ENCODE measurements around the gene PIGV. TPM values are rescaled to one million over a fixed set of nuclear protein-coding genes. Genes with fewer than 3 reads are reported as not detected.
A peak's percentile ranks its signal among the peaks of the same experiment; 100 is the strongest.

PIGV gene
- total RNA-seq, result 1 to 10 TPM; 6.3 to 7.9 TPM
- long read RNA-seq, donor 1, partial matches to known transcripts, result 0 of 3 reads
- long read RNA-seq, donor 1, other reads (novel, unspliced or antisense), result 3 of 3 reads
- long read RNA-seq, donor 2, partial matches to known transcripts, result 2 of 29 reads
- long read RNA-seq, donor 2, other reads (novel, unspliced or antisense), result 21 of 29 reads

DNA sequence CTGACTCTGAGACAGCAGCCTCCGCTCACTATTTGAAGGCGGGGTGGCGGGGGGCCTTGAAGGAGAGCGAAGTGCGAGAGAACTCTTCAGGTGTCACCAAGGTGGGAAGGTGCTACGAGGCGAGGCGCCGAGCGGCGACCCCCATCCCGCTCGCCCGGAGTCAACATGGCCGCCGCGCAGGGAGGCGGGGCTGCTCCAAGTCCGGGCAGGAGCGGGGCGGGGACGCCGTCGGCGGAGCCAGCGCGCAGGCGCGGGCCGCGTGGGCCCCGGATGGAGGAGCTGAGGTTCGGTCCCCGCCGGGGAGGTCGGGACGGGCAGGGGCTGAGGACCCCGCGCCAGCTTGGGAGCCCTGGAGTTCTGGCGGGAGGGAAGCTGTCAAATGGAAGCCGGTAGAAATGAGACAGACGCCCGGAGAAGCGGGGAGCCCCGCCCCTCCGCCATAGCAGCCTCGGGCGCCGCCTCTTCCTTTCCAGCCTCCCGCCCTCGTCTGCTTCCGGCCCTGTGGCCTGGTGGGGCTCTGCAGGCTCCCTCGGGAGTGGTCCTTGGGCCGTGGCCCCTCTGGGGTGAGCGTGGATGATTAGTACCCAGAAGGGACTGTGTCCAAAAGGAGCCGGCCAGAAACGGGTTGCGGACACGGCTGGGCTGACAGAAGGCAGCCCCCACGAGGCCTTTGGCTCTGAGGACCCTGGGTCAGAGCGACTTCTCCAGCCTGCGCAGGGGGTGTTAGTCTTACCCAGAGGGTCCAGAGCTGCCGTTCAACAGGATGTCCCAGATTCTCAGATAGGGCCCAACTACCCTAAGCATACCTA is at the start of gene PIGV:
TSS of gene PIGV (plus strand) at position 245 of the 809 bp plus-strand sequence. CDS start 2,866 bp downstream, outside the sequence.
- peak; percentile 96 for DNase-seq (ENCODE audit: low spot score)
- intact Hi-C loops (cut with DNase I), result loop anchor here (5.0 kb wide), 2 partner anchors 91 to 96 kb away; partner anchors contain the start of gene ARID1A (in 1 of the 2)

DNA sequence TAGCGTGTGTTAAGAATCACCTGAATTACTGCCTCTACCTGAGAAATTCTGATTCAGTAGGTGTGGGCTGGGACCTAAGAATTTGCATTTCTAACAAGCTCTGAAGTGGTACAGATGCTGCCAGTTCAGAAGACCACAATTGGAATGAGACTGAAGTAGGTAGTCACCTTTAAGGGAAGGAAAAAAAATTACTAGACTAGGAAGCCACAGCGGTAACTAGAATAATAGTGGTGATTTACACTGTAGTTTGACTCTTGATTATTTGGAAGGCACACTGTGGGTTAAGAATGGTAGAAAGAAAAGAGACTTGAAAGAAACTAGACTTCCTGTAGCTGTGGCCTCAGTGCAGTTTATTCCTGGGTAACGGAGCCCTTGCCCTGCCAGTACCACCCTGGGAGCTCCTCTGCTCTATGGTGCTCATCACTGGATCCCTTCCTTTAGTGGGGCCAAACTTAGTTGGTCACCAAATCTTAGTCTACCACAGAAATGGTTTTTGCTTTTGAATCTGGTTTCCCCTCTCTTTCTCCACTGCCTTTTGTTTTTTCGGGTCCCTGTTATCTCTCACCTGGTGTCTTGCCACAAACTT is 48.3 kb upstream of the PIGV start:
- DNase-seq (ENCODE audit: low spot score), result no peak
- intact Hi-C loops (cut with DNase I), result no loop called here

DNA sequence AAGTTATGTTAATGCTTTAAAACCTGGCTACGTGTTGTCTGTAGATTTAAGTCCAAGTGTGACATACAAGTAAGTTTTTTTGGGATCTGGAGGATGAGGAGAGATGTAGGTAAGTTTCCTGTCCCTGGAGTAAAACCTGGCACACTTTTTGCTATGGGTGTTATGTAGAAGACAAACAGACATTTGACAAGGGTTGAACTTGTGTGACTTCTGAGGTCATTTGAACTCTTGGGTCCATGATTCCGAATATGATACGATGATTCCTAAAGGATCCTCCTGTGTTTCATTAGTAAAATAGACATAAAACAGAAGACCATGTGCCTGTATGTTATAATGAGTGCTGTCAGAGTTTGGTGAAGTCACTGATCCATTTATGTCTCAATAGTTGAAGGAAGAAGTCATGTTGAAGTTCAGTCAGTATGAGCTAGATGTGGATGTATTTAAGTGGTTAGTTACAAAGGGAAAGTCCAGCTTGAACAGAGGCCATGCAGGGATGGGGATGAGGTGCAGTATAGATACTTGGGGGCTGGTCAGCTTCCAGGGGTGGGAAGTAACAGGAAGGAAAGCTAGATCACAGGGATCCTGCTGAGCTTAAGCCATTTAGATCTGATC is 47.6 kb upstream of the PIGV start:
- DNase-seq (ENCODE audit: low spot score), result no peak
- intact Hi-C loops (cut with DNase I), result no loop called here

DNA sequence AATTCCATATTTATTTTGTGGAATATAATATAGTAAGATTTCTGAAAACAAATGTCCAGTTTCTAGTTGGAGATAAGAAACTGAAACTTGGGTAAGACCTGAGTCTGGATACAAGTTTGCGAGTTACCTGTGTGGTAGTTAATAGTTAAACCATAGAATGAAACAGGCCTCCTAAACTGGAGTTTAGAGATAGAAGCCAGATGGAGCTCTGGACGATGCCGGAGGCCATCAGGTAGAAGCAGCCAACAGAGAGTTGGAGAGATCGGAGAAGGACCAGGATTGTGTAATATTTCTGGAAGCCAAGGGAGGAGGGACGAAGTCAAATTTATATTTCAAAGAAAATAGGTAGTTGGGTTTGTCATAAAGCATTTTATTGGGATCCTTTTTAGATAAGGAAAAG is 46.8 kb upstream of the PIGV start:
- intact Hi-C loops (cut with DNase I), result no loop called here
- no peak for DNase-seq (ENCODE audit: low spot score)

DNA sequence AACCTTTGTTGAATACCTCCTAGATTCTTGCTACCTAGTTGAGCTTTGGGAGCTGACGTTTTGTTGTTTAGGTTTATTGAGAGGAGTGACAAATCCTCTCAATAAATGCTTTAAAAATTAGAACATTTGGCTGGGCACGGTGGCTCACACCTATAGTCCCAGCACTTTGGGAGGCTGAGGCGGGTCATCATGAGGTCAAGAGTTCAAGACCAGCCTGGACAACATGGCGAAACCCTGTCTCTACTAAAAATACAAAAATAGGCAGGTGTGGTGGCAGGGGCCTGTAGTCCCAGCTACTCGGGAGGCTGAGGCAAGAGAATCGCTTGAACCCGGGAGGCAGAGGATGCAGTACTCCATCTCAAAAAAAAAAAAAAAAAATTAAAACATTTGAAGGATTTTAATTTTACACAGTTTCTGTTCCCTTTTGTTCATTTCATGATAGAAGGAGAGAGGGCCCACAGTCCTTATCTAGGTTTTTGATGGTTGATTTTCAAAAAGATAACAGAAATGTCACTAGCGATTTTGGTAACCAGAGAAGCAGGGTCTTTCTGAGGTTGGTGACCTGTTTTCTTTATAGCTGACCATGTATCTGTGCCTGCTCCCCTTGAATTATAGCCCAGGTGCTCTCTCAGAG is 44.2 kb upstream of the PIGV start:
- no peak for DNase-seq (ENCODE audit: low spot score)
- intact Hi-C loops (cut with DNase I), result no loop called here

DNA sequence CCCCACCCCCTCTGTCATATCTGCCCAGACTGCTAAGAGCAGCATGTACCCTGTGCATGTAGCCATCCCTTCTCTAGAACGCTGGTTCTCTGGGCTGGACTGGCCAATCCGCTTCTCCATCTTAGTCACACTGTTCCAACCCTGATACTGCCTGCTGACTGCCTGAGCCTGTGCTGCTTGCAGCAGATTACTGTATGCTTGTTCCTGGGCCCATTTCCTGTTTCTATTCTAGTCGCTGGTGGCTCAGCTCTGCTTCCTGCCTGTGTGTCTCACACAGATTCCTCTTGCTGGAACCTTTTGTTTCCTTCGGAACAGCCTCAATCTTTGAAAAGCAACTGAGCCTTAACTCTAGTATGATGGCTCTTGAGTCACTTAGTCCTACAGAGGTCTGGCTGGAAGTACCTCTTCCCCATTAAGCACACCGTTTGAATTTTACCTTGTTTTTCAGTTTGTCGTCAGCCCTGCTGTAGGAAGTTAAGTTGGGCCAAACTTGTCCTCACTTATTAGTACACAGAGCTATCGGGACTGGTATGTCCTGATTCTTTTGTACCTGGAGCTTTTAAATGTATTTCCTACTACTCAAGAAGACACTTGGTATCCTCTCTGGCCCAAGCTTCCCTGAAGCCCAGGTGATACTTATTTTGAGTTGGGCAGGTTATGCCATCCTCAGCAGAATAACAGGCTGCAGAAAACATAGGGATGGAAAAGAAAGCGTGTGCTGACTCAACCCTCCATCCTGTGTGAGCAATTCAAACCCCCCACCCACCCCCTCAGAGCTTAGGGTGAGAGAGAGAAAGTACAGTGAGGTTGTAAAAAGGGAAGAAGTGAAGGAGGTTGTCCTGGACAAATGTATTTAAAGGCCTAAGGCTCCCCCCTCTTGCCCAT is 43.4 kb upstream of the PIGV start:
- intact Hi-C loops (cut with DNase I), result no loop called here
- peak; percentile 86 for DNase-seq (ENCODE audit: low spot score)

DNA sequence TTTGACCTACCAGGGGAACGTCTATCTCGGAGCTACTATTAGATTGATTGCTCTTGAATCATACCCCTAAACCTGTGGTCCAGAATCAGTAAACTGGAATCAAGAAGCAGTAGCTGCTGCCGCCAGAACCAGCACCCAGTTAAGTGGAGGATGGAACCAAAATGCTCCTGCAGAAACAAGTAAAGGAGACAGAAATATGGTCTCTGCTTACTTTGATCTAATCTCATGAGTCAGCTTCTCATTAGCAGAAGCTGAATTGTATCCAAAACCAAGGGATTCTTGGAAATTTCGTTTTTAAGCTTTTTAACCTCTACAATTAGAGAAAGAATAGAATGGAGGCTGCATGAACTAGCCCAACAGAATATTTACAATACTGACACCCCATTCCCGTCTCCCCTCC is 42.6 kb upstream of the PIGV start:
- DNase-seq (ENCODE audit: low spot score), result no peak

DNA sequence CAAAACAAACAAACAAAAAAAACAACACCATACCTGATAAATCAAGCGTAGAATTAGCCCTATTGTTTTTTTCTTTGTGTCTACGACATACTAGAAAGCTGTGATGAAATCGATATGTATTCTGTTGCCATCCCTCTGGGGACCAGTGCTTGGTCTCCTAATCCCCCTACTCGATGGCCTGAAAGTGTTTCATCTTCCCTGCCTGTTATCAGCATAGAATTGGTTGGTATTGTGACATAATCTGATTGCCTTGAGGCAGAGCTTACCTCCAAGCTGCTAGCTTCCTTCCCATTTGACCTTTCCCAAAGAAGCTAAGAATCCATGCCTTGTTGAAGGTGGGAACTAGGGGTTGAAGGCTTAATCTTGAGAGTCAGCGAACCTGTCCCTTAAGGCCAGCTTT is 40.7 kb upstream of the PIGV start:
- DNase-seq (ENCODE audit: low spot score), result no peak
- intact Hi-C loops (cut with DNase I), result no loop called here

More for the DNA sequence above, 42.6 kb upstream of the PIGV start:
- intact Hi-C loops (cut with DNase I), result no loop called here

DNA sequence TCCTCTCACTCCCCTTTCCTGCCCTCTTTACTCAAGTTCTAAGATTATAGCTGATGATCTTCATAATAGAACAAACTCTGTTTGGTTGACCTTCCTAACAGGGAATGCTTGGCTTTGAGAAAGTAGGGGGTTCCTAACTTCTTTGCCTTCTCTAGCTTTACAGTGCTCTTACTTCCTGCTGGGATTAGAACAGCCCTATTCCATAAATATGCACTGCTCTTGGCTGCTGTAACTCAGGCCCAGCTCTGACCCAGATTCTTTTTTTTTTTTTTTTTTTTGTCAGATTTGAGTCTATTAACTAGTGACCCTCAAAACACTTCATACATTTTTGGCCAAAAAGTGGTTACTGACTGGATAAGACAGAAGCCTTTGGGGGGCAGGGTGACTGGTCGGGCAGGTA is 39.4 kb upstream of the PIGV start:
- intact Hi-C loops (cut with DNase I), result no loop called here
- no peak for DNase-seq (ENCODE audit: low spot score)

DNA sequence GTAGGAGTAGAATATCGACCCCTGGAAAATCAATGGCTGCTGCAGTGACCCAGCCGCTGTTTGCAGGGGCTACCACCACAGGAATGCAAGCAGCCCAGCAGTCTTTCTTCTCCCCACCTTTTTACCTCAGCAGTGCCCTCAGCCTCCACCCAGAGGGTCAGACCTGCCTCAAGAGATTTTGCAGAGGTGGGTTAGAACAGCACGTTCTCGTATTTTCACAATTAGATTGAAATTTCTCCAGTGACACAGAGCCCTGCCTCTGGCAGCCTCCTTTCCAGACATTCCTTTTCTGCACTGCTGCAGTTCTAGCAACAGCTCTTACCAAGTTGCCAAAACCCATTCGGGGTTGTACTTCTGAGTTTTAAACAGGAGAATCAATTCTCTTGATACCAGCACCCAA is 38.3 kb upstream of the PIGV start:
- intact Hi-C loops (cut with DNase I), result no loop called here
- DNase-seq (ENCODE audit: low spot score), result no peak

DNA sequence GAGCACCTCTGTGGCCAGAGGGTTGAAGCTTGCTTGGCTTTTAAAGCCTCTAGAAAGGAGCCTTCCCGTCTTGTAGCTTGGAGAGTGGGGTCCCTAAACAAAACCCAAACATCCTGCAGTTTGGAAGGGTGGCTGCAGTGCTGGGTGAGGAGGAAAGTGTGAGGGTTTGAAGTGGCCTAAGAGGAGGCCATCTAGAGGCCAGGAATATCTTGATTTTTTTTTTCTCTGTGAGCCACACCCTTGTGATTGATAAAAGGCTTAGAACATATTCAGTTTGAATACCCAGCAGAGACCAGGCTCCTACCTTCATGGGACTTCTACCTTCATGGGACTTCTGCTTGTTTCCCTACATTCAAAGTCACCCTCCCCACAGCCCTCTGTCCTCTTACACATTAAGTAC is 37.3 kb upstream of the PIGV start:
- intact Hi-C loops (cut with DNase I), result no loop called here
- no peak for DNase-seq (ENCODE audit: low spot score)

DNA sequence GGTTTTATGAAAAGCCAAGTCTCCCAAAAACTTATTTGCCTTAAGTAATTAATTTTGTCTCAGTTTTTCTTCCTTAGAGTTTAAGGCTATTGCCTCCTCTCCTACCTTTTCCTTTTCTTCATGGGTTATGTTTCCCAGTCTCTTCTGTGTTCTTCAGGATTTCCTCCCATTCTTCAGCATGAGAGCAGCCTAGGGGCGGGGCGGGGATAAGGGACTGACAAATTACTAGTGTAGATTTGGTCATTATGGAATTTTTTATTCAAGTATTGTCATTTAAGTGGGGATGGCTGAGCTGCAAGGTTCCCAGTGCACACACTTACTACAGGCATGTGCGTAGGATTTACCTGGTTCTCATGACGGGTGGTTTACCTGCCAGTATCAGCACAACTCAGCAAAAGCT is 35.2 kb upstream of the PIGV start:
- intact Hi-C loops (cut with DNase I), result no loop called here
- DNase-seq (ENCODE audit: low spot score), result no peak

DNA sequence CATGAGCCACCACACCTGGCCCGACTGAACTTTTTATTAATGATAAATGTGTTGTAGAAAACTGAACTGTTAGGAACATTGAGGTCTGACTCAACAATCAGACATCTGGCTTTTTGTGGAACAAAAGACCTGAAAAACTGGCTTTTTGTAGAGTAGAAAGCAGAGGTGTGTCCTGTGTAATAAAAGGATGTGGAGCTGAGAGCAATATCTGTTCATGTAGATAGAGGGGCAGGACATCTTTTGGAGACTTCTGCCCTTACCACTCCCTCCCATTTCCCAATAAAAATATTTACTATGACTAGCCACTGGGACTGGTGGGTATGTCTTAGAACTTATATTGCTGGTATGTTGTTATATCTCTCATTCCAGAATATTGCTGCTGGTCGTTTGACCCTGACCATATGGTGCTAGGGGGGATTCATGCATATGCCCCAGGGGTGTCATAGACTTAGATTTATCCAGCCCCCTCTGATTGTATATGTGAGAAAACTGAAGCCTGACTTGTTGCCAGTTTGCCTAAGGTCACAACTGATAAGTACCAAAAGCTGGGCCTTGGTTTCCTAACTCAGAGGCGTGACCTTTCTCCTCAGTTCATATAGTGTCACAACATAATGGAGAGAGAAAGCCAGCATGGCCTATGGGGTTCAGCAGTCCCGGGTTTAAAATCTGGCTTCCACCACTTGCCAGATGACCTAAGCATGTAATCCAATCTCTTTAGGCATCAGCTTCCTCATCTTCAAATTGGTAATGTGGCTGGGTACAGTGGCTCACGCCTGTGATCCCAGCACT is 33.5 kb upstream of the PIGV start:
- intact Hi-C loops (cut with DNase I), result no loop called here
- DNase-seq (ENCODE audit: low spot score), result no peak

DNA sequence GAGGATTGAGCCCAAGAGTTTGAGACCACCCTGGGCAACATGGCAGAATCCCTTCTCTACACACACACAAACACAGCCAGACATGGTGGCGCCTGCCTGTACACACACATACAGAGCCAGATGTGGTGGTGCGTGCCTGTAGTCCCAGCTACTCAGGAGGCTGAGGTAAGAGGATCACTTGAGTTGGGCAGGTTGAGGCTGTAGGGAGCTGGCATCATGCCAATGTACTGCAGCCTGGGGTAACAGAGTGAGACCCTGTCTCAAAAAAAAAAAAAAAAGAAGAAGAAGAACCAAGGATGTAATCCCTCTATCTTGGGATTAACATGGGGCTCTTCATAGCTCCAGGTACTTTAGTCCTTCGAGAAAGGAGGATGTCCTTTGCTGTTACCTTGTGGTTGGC is 29.4 kb upstream of the PIGV start:
- DNase-seq (ENCODE audit: low spot score), result no peak
- intact Hi-C loops (cut with DNase I), result no loop called here

DNA sequence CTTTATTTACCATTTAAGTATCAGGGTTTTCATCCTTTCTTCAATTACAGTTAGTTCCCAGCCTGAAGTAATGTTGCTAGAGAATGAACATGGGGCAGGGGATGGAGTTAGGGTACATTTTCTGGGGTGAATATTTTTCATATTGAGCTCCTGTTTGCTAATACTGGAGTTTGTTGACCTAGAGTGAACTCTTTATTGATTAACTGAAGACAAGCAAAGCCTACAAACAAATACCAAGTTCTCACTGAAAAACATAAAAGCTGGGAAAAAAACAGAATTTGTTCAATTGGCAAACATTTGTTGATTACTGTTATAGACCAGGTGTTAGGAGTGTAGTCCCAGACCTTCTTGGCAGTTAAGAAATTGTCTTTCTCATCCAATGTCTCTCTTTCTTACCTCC is 28.2 kb upstream of the PIGV start:
- intact Hi-C loops (cut with DNase I), result no loop called here
- no peak for DNase-seq (ENCODE audit: low spot score)

DNA sequence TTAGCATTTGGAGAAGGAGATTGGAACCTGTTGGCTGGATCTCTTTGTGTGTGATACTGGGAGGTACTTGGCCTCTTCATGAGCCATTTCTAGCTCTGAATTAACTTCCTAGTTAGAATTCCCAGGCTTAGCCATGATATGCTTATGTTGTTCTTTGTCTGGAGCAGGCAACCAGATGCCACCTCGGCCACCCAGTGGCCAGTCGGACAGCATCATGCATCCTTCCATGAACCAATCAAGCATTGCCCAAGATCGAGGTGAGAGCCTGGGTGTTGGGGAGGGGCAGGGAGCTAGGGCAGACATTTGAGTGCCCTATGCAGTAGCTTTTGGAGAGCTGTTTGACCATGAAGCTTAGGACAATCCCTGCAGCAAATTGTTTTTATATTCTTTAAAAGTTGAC is 26.5 kb upstream of the PIGV start:
- no peak for DNase-seq (ENCODE audit: low spot score)
- intact Hi-C loops (cut with DNase I), result no loop called here

DNA sequence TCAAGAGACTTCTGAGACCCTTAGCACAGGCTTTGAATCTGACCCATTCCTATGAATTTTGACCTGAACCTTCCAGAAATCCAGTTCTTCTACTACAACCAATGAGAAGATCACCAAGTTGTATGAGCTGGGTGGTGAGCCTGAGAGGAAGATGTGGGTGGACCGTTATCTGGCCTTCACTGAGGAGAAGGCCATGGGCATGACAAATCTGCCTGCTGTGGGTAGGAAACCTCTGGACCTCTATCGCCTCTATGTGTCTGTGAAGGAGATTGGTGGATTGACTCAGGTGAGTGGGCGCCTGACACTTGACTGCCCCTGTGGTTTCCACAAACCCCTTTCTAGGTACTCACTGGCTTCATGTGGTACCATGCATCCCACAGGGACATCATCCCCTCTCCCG is 20.0 kb upstream of the PIGV start:
- no peak for DNase-seq (ENCODE audit: low spot score)
- intact Hi-C loops (cut with DNase I), result no loop called here

DNA sequence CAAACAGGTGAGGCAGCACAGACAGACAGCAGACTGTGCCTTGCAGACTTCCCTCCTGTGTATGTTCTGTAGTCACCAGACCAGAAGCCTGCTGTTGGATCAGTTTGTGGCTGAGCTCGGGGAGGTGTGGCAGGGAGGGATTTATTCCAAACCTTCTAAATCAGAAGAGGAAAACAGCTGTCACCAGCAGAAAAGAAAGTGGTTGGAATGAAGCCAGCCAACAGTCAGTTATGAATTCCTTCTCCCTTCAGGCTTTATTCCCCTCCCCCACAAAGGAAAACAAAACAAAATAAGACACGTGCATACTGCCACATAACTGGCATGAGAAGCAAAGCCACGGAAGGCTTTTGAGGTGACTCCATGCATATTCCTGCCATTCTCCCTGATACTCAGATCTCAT is 19.0 kb upstream of the PIGV start:
- DNase-seq (ENCODE audit: low spot score), result no peak
- intact Hi-C loops (cut with DNase I), result no loop called here

Data from posterior vena cava (tissue), 2 donors.